ENCODE results near the gene SERTAD3.

GRCh38 chr19:40460185-40460584, 16.1 kb upstream of the SERTAD3 start:
- TF ChIP-seq CTCF (optimal IDR thresholded peaks at IDR 0.05 in 1 of 3, IDR thresholded peaks at IDR 0.05 in 1 of 3, conservative IDR thresholded peaks at IDR 0.05 in 1 of 3; ENCODE audit: extremely low read depth in 1 of 3, insufficient read depth in 2 of 3, low read length in 3 of 3) (no peak), EZH2 (IDR thresholded peaks at IDR 0.05; ENCODE audit: low read length) (no peak)
